Keratinocyte (primary cell): ENCODE results near the gene RNF8. TPM values are rescaled to one million over a fixed set of nuclear protein-coding genes. Genes with fewer than 3 reads are reported as not detected.

Source experiments
- DNase-seq: peaks from one replicate; pipeline ENCODE4 v3.0.0-alpha.2; 2011; ENCODE audit warnings: low read depth, missing footprints, low spot score
- FAIRE-seq: peaks from 2 replicates; lab custom pipeline; 2011; peaks lifted over from hg19 to GRCh38; lab: Jason Lieb, UNC
- H2AFZ ChIP-seq: 2 replicates; pipeline ENCODE4 v1.6.0; 2012; ENCODE audit warnings: low read length, control low read depth, inconsistent platforms; ENCODE audit not compliant: control insufficient read depth
- H3K27ac ChIP-seq: 2 replicates; pipeline ENCODE4 v1.5.1; 2011; ENCODE audit warnings: low read length; ENCODE audit not compliant: control insufficient read depth, insufficient read depth
- H3K27me3 ChIP-seq: 3 replicates; pipeline ENCODE4 v1.6.0; 2011; ENCODE audit warnings: low read length; ENCODE audit not compliant: control insufficient read depth, insufficient read depth; ENCODE audit errors: extremely low read depth
- H3K36me3 ChIP-seq, 2 experiments: 2 replicates in 1 of 2; 3 replicates in 1 of 2; pipeline ENCODE4 v1.5.1; 2011; ENCODE audit warnings: low read length in 2 of 2, mild to moderate bottlenecking in 1 of 2; ENCODE audit not compliant: control insufficient read depth in 2 of 2, insufficient read depth in 2 of 2; ENCODE audit errors: extremely low read depth in 1 of 2
- H3K4me1 ChIP-seq: 3 replicates; pipeline ENCODE4 v1.5.1; 2011; ENCODE audit warnings: low read length; ENCODE audit not compliant: control insufficient read depth, insufficient read depth; ENCODE audit errors: extremely low read depth
- H3K4me2 ChIP-seq: 3 replicates; pipeline ENCODE4 v1.6.0; 2011; ENCODE audit warnings: low read depth, low read length; ENCODE audit not compliant: control insufficient read depth, insufficient read depth; ENCODE audit errors: extremely low read depth
- H3K4me3 ChIP-seq, 3 experiments: fragments of 200-600 bp in 1 of 3; sonication (generic) in 1 of 3; 2 replicates in 2 of 3; 3 replicates in 1 of 3; pipeline ENCODE4 v1.5.1; 2011 to 2016; ENCODE audit warnings: low read length in 3 of 3, mild to moderate bottlenecking in 3 of 3, control low read depth in 2 of 3, inconsistent platforms in 1 of 3, low read depth in 1 of 3, mixed read lengths in 1 of 3, mixed run types in 1 of 3, moderate library complexity in 1 of 3; ENCODE audit not compliant: control insufficient read depth in 2 of 3, insufficient read depth in 2 of 3; ENCODE audit errors: extremely low read depth in 1 of 3
- H3K79me2 ChIP-seq: 2 replicates; pipeline ENCODE4 v1.6.0; 2012; ENCODE audit warnings: low read length; ENCODE audit not compliant: control insufficient read depth, insufficient read depth
- H3K9ac ChIP-seq: 3 replicates; pipeline ENCODE4 v1.6.0; 2011; ENCODE audit warnings: low read length; ENCODE audit not compliant: control insufficient read depth, insufficient read depth; ENCODE audit errors: extremely low read depth
- H3K9me1 ChIP-seq: 3 replicates; pipeline ENCODE4 v1.6.0; 2011; ENCODE audit warnings: low read length; ENCODE audit not compliant: control insufficient read depth, insufficient read depth; ENCODE audit errors: extremely low read depth
- H3K9me3 ChIP-seq: 2 replicates; pipeline ENCODE4 v1.5.1; 2012; ENCODE audit warnings: low read depth, low read length; ENCODE audit not compliant: control insufficient read depth
- H4K20me1 ChIP-seq: 3 replicates; pipeline ENCODE4 v1.6.0; 2011; ENCODE audit warnings: low read length; ENCODE audit not compliant: control insufficient read depth, insufficient read depth; ENCODE audit errors: extremely low read depth
- EZH2 ChIP-seq: IDR thresholded peaks from one replicate; pipeline ENCODE4 v1.6.1; 2012; ENCODE audit warnings: inconsistent platforms, mild to moderate bottlenecking, low read length, moderate library complexity
- dilution Hi-C: fragments of 300-500 bp; cut with MboI; formaldehyde crosslinking; loops from one replicate; pipeline ENCODE4 v1.7.0; 2020; ENCODE audit warnings: low sequenced_read_pairs; ENCODE audit not compliant: extremely low pct_ligation_motif_present
- polyA plus RNA-seq, 5 experiments: library from polyadenylated mRNA; depleted of rRNA in 3 of 5; stranded (reverse) in 3 of 5; stranded (forward) in 1 of 5; unstranded in 1 of 5; fragments of >200 nt; gene quantifications; 1 replicate in 1 of 5; 2 replicates in 3 of 5; 3 replicates in 1 of 5; pipeline versions ENCODE4 v1.2.1 to v1.2.3, GENCODE V29; 2011 to 2012; ENCODE audit warnings: missing spikeins in 2 of 5, low read depth in 1 of 5, low replicate concordance in 1 of 5
- TF ChIP-seq, protein P1 (sequence below), 3 experiments: IDR thresholded peaks in 1 of 3; conservative IDR thresholded peaks in 1 of 3; optimal IDR thresholded peaks in 1 of 3; 2 replicates in 2 of 3; 3 replicates in 1 of 3; pipeline versions ENCODE3 to v1.5.1; 2011; ENCODE audit warnings: low read length in 3 of 3, mild to moderate bottlenecking in 3 of 3, moderate library complexity in 2 of 3, control low read depth in 1 of 3, inconsistent platforms in 1 of 3; ENCODE audit not compliant: insufficient read depth in 2 of 3; ENCODE audit errors: extremely low read depth in 1 of 3

Gene RNF8
- polyA plus RNA-seq, 1 donor (not counting 4 experiments of a cell fraction or from before 2014, with no cell fraction given), result 34.5 TPM

DNA sequence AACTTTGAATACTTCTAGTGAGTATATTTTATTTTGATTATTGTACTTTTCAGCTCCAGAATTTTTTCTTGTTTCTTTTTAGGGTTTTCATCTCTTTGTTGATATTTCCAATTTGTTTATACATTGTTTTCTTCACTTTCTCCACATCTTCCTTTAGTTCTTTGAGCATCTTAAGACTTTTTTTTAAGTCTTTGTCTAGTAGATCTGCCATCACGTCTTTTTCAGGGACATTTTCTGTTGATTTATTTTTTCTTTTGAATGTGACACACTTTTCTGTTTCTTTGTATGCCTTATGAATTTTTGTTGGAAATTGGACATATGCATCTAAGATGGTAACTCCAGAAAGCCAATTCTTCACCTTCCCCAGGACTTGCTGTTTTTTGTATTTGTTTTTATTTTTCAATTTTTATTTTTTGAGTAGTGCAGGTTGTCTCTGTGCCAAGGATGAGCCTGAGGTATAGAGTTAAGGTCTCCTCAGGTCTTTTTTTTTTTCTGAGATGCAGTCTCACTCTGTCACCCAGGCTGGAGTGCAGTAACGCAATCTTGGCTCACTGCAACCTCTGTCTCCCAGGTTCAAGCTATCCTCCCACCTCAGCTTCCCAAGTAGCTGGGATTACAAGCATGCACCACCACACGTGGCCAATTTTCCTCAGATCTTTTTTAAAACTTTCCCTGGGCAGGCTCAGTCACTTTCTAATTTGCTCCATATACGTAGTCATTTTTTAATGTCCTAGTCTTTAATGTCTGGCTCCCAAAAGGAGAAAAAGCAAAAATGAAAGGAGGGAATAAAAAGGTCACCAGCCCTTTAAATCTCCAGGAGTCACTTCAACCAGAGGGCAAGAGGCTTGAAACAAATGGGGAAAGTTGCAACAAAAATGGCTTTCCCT lies 72.5 kb downstream of the RNF8 start:
- no peaks in the 10 kb centered on the region for H4K20me1 ChIP-seq
- no peak overlapping the region for H3K4me3 ChIP-seq
- no peaks in the 10 kb centered on the region for H3K36me3 ChIP-seq
- FAIRE-seq, result no peak
- no peaks in the 10 kb centered on the region for H3K27me3 ChIP-seq
- no peak for TF ChIP-seq EZH2
- TF ChIP-seq, protein P1, sequence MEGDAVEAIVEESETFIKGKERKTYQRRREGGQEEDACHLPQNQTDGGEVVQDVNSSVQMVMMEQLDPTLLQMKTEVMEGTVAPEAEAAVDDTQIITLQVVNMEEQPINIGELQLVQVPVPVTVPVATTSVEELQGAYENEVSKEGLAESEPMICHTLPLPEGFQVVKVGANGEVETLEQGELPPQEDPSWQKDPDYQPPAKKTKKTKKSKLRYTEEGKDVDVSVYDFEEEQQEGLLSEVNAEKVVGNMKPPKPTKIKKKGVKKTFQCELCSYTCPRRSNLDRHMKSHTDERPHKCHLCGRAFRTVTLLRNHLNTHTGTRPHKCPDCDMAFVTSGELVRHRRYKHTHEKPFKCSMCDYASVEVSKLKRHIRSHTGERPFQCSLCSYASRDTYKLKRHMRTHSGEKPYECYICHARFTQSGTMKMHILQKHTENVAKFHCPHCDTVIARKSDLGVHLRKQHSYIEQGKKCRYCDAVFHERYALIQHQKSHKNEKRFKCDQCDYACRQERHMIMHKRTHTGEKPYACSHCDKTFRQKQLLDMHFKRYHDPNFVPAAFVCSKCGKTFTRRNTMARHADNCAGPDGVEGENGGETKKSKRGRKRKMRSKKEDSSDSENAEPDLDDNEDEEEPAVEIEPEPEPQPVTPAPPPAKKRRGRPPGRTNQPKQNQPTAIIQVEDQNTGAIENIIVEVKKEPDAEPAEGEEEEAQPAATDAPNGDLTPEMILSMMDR (optimal IDR thresholded peaks at IDR 0.05 in 1 of 3, IDR thresholded peaks at IDR 0.05 in 1 of 3, conservative IDR thresholded peaks at IDR 0.05 in 1 of 3; ENCODE audit: extremely low read depth in 1 of 3, insufficient read depth in 2 of 3, low read length in 3 of 3), result no peak
- H3K27ac ChIP-seq, result no peak overlapping the region
- no peaks in the 10 kb centered on the region for H3K79me2 ChIP-seq
- no peaks in the 10 kb centered on the region for H3K9me3 ChIP-seq
- no peak overlapping the region for H3K9ac ChIP-seq
- H3K4me2 ChIP-seq, result no peak overlapping the region
- no peaks in the 10 kb centered on the region for H3K4me1 ChIP-seq
- no peak overlapping the region for H2AFZ ChIP-seq
- dilution Hi-C loops, result no loop called here
- no peak for DNase-seq
- H3K9me1 ChIP-seq, result no peaks in the 10 kb centered on the region

DNA sequence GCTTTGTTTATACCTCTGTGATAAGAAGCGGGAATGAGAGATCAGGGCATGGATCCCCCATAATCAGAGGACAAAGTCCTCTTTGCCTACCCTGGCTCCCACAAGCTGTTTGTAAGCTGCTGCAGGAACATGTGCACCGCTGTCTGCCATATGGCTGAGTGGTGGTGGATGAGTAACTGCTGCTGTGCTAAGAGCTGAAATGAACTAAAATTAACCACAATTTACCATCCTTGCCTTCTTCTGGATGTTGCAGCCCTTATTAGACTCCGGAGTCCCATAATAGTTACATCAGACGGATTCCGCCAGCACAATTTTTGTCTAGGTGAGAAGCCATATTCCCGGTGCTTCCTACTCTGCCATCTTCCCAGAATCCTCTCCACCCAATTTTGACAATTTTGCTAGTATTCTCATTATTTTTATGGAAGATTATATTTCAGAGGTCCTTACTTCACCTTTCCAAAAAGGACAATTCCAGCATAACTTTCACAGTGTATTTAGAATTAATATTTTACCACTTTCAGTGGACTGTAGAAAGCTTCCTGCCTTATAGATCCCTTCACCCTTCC lies 73.2 kb downstream of the RNF8 start:
- no peak for FAIRE-seq
- no peaks in the 10 kb centered on the region for H3K36me3 ChIP-seq

More for the DNA sequence above, 73.2 kb downstream of the RNF8 start:
- H2AFZ ChIP-seq, result no peak overlapping the region
- no peaks in the 10 kb centered on the region for H3K4me1 ChIP-seq
- H3K4me2 ChIP-seq, result no peak overlapping the region
- no peaks in the 10 kb centered on the region for H3K9me1 ChIP-seq
- H3K27me3 ChIP-seq, result no peaks in the 10 kb centered on the region
- no peaks in the 10 kb centered on the region for H4K20me1 ChIP-seq
- TF ChIP-seq EZH2, result no peak
- TF ChIP-seq, protein P1 (optimal IDR thresholded peaks at IDR 0.05 in 1 of 3, IDR thresholded peaks at IDR 0.05 in 1 of 3, conservative IDR thresholded peaks at IDR 0.05 in 1 of 3; ENCODE audit: extremely low read depth in 1 of 3, insufficient read depth in 2 of 3, low read length in 3 of 3), result no peak
- H3K9ac ChIP-seq, result no peak overlapping the region
- H3K4me3 ChIP-seq, result no peak overlapping the region
- H3K27ac ChIP-seq, result no peak overlapping the region
- dilution Hi-C loops, result no loop called here
- no peaks in the 10 kb centered on the region for H3K9me3 ChIP-seq
- no peak for DNase-seq
- no peaks in the 10 kb centered on the region for H3K79me2 ChIP-seq
